AG09309 (cell line): ENCODE measurements around the gene ZSWIM6.

Source experiments
- DNase-seq: peaks from one replicate; pipeline ENCODE4 v3.0.0-alpha.2; 2010; ENCODE audit warnings: low read depth
- H3K4me3 ChIP-seq: 2 replicates; pipeline ENCODE4 v1.5.1; 2011; ENCODE audit warnings: mild to moderate bottlenecking, low read depth, low read length, moderate library complexity; ENCODE audit not compliant: control insufficient read depth
- TF ChIP-seq, protein P1 (sequence below): IDR thresholded peaks from 2 replicates; pipeline ENCODE4 v1.5.1; 2011; ENCODE audit warnings: mild to moderate bottlenecking, low read depth, low read length, inconsistent platforms; ENCODE audit not compliant: insufficient read depth, control insufficient read depth; ENCODE audit errors: missing control alignments

The ZSWIM6 gene

DNA sequence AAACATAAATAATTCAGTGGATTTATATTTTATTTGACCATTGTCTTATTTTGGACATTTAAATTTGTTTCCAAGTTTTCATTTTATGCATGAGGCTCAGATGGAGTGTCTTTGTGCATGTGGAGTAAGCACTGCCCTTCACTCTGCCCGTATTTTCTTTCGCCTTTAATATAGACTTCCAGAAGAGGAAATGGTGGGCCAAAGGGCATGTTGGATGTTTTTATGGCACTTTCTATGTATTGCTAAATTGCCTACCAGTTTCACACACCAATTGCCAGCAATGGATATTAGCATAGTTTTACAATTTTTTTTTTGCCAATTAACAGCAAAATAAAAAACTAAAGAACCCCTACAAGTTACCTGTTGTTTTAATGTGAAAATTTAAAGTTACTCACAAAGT is 38.4 kb downstream of the ZSWIM6 start:
- H3K4me3 ChIP-seq, result no peak overlapping the region
- TF ChIP-seq, protein P1, sequence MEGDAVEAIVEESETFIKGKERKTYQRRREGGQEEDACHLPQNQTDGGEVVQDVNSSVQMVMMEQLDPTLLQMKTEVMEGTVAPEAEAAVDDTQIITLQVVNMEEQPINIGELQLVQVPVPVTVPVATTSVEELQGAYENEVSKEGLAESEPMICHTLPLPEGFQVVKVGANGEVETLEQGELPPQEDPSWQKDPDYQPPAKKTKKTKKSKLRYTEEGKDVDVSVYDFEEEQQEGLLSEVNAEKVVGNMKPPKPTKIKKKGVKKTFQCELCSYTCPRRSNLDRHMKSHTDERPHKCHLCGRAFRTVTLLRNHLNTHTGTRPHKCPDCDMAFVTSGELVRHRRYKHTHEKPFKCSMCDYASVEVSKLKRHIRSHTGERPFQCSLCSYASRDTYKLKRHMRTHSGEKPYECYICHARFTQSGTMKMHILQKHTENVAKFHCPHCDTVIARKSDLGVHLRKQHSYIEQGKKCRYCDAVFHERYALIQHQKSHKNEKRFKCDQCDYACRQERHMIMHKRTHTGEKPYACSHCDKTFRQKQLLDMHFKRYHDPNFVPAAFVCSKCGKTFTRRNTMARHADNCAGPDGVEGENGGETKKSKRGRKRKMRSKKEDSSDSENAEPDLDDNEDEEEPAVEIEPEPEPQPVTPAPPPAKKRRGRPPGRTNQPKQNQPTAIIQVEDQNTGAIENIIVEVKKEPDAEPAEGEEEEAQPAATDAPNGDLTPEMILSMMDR, result no peak
- DNase-seq, result no peak

DNA sequence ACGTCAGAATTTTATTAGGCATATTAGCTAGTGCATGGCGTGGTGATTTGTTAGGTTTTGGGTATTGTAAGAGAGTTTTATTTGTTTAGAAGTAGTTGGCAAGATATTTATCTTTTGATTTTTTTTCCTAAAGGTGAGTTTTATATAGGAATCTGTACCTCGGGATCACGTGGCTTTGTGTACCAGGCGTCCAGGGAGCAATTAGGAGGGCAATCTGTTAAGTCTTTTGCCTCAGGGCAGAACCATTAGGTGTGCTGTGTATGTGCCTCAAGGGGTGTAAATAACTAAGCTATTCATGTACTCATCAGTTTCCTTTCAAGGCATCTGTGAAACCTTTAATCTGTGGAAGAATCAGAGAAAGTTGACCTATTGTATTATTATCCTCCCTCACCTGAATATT is 39.4 kb downstream of the ZSWIM6 start:
- DNase-seq, result no peak
- TF ChIP-seq, protein P1, result no peak
- H3K4me3 ChIP-seq, result no peak overlapping the region

DNA sequence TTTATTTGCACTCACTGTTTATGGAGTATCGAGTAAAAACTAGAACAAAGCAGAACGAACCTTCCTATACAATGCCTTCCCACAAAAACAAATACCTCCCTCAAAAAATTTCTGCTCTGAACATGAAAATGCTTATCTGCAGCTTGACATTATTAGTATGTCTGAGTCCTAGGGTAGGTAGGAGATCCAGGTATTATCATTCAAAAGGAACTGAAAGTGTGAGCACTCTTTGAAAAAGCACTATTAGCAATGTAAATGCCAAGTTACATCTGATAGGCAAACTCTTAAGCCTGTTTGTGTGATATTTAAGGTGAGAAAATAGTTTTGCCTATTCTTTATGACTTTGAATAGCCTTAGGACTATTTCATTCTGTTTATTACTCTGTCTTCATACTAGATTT is 47.6 kb downstream of the ZSWIM6 start:
- DNase-seq, result no peak
- no peak overlapping the region for H3K4me3 ChIP-seq
- TF ChIP-seq, protein P1, result no peak

DNA sequence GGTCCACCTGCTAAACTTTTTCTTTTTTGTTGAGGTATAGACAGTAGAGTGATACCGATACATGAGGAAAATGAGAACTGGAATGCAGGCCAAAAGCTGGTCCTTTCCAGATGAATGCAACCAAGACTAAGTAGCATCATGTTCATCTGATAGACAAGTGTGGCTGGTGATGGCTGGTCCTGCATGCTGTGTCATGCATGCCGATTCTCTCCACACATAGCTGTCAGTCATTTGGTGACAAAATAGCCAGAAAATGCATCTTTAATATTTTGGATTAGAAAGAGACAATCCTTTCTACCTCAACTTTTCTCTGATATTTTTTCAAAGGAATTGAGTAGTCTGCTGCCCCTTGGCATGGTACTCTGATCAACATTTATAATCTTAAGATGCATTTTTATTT is 49.9 kb downstream of the ZSWIM6 start:
- TF ChIP-seq, protein P1, result no peak
- H3K4me3 ChIP-seq, result no peak overlapping the region
- no peak for DNase-seq

DNA sequence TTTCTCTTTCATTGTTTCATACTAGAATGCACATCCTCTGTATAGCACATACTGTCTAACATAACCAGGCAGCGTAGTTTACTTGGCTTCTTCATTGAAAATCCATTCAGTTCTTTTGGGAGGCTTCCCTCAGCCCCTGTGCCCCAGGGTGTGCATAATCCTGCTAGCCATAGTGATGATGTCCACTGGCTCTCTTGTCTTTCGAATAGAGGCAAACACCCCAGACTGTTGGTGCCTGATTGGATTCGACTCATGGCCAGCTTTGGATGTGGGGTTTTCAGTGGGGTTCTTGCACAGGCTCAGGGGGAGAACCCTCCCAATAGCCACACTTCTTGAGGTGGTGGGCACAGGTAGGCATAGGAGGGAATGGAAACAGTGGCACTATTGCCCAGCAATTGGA is 53.6 kb downstream of the ZSWIM6 start:
- H3K4me3 ChIP-seq, result no peak overlapping the region
- TF ChIP-seq, protein P1, result no peak
- no peak for DNase-seq

DNA sequence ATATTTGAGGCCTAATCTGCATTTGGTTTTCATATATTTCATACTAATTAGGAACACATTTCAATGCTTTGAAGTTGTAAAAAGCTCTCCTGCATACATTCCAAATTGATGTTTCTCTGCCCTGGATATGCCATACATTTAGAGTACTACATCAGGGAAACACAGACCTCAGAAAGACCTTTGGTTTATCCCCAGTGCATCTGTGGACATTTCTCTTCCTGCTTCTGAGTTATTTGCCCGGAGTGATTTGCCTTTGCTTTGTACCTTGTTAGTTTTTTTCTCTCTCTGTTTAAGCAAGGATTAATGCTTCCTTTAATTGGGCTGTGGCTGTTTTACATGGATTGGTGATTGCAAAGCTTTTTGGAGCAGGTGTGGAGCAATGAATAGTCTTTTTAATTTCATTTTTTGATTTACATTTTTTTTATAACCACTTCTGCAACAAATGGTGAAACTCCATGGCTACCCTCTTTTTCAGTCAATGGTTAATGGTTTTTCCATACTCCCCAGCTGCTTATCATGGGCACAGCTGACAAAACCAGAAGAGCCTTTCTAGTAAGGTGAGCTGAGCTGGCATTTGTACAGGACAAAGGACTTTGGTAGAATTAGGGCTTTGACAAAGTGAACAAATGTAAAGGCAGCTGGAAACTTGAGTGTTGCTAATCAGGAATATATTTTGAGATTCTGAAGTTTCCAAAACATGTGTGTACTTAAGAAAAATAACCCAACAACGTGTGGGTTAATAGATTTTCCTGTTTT is 54.2 kb downstream of the ZSWIM6 start:
- H3K4me3 ChIP-seq, result no peak overlapping the region

More for the DNA sequence above, 54.2 kb downstream of the ZSWIM6 start:
- TF ChIP-seq, protein P1, result no peak
- DNase-seq, result no peak
